Subcutaneous abdominal adipose tissue (tissue), 5 donors: Measurements from ENCODE around the gene PPP1CC.
"Not testable (repeated sequence)": the region's sequence is repeated elsewhere in the genome, so short reads cannot be mapped to it uniquely, and the experiment has no call there.

Experiments
- H3K27ac ChIP-seq: one replicate; pipeline ENCODE4 v1.7.0; 2013; ENCODE audit warnings: low read depth, mild to moderate bottlenecking, inconsistent platforms, low read length, moderate library complexity
- H3K27me3 ChIP-seq, 5 donors: one replicate each; pipeline ENCODE4 v1.7.0; 2013; ENCODE audit warnings: low read length in 5 of 5, inconsistent platforms in 1 of 5; ENCODE audit not compliant: control insufficient read depth in 5 of 5, insufficient read depth in 4 of 5
- H3K36me3 ChIP-seq, 5 donors: one replicate each; pipeline ENCODE4 v1.7.0; 2013; ENCODE audit warnings: low read length in 5 of 5; ENCODE audit not compliant: control insufficient read depth in 5 of 5, insufficient read depth in 5 of 5
- H3K4me1 ChIP-seq, 5 donors: one replicate each; pipeline ENCODE4 v1.7.0; 2013; ENCODE audit warnings: low read length in 5 of 5, mild to moderate bottlenecking in 3 of 5, moderate library complexity in 1 of 5; ENCODE audit not compliant: control insufficient read depth in 5 of 5, insufficient read depth in 5 of 5
- H3K4me3 ChIP-seq, 5 donors: one replicate each; pipeline ENCODE4 v1.7.0; 2013; ENCODE audit warnings: low read length in 5 of 5, low read depth in 1 of 5
- H3K9ac ChIP-seq, 5 donors: one replicate each; pipeline ENCODE4 v1.7.0; 2013; ENCODE audit warnings: low read length in 5 of 5, mild to moderate bottlenecking in 4 of 5, moderate library complexity in 3 of 5
- H3K9me3 ChIP-seq, 5 donors: one replicate each; pipeline ENCODE4 v1.7.0; 2013; ENCODE audit warnings: low read length in 5 of 5; ENCODE audit not compliant: control insufficient read depth in 5 of 5
- donor health status: healthy.
- donor health status: healthy.
- donor health status: healthy.
- donor health status: healthy.
- donor health status: healthy.

PPP1CC gene

GRCh38 chr12:110775997-110776396 lies 33.3 kb upstream of the PPP1CC start:
- Histone ChIP-seq H3K4me1 (no peaks in the 10 kb centered on the region), H3K9me3 (no peaks in the 10 kb centered on the region), H3K36me3 (no peaks in the 10 kb centered on the region), H3K27ac (no peak overlapping the region), H3K9ac (no peak overlapping the region), H3K4me3 (no peak overlapping the region), H3K27me3 (no peaks in the 10 kb centered on the region)

DNA sequence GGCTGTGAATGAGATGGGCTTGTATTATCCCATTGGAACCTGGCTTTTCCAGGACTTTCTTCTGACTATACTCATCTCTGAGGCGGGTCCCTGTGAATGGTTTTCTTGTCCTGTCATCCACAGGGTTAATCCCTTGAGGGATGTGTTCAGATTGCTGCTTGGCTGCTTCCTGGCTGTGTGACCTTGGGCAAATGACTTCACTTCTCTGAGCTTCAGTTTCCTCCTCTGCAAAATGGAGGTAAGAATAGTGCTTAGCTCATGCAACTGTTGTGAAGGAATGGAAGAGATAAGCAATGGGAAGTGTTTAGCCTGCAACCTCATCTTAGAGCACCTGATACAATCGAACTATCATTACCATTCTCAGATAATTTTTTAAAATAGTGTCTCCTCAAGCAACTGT lies 32.1 kb upstream of the PPP1CC start:
- Histone ChIP-seq H3K4me3 (no peak overlapping the region), H3K27ac (no peak overlapping the region), H3K9ac (no peak overlapping the region), H3K9me3 (no peaks in the 10 kb centered on the region), H3K4me1 (no peaks in the 10 kb centered on the region), H3K36me3 (no peaks in the 10 kb centered on the region), H3K27me3 (no peaks in the 10 kb centered on the region)

- no peaks in the 10 kb centered on the region for H3K27me3 ChIP-seq
- no peaks in the 10 kb centered on the region for H3K36me3 ChIP-seq
- H3K4me1 ChIP-seq: no peaks in the 10 kb centered on the region
- no peak overlapping the region for H3K9ac ChIP-seq
- H3K9me3 ChIP-seq: no peaks in the 10 kb centered on the region
- H3K4me3 ChIP-seq: no peak overlapping the region
- no peak overlapping the region for H3K27ac ChIP-seq
These were observed 26.3 kb upstream of the PPP1CC start for GRCh38 chr12:110768960-110769359.

- H3K4me1 ChIP-seq: no peaks in the 10 kb centered on the region
- no peak overlapping the region for H3K27ac ChIP-seq
- H3K36me3 ChIP-seq: no peaks in the 10 kb centered on the region
- no peaks in the 10 kb centered on the region for H3K27me3 ChIP-seq
- H3K9ac ChIP-seq: no peak overlapping the region
- peaks cover 0 to 2% (median 0%) of the 10 kb centered on the region in 5 donors for H3K9me3 ChIP-seq
- H3K4me3 ChIP-seq: no peak overlapping the region
These were observed 25.2 kb upstream of the PPP1CC start for GRCh38 chr12:110767863-110768262.

GRCh38 chr12:110766311-110767154 lies 23.8 kb upstream of the PPP1CC start:
- Histone ChIP-seq H3K4me1 (no peaks in the 10 kb centered on the region), H3K27me3 (no peaks in the 10 kb centered on the region), H3K27ac (no peak overlapping the region), H3K4me3 (no peak overlapping the region), H3K9me3 (peaks cover 0 to 2% (median 0%) of the 10 kb centered on the region in 5 donors), H3K36me3 (no peaks in the 10 kb centered on the region), H3K9ac (no peak overlapping the region)

DNA sequence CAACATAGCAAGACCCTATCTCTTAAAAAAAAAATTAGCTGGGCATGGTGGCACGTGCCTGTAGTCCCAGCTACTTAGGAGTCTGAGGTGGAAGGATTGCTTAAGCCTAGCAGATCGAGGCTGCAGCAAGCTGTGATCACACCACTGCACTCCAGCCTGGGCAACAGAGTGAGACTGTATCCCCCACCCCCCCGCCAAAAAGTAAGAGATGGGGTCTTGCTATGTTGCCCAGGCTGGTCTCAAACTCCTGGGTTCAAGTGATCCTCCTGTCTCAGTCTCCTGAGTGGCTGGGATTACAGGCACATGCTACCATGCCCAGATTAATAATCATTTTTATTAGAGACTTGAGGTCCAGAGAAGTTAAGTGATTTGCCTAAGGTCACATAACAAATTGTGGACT lies 22.9 kb upstream of the PPP1CC start:
- H3K4me3 ChIP-seq, H3K9ac ChIP-seq, H3K36me3 ChIP-seq, H3K4me1 ChIP-seq, H3K27ac ChIP-seq, H3K9me3 ChIP-seq, H3K27me3 ChIP-seq: not testable (repeated sequence)

GRCh38 chr12:110765111-110765510 lies 22.4 kb upstream of the PPP1CC start:
- no peak overlapping the region for H3K4me3 ChIP-seq
- no peaks in the 10 kb centered on the region for H3K27me3 ChIP-seq
- H3K9me3 ChIP-seq: peaks cover 0 to 2% (median 0%) of the 10 kb centered on the region in 5 donors
- H3K9ac ChIP-seq: no peak overlapping the region
- H3K27ac ChIP-seq: no peak overlapping the region
- H3K4me1 ChIP-seq: no peaks in the 10 kb centered on the region
- H3K36me3 ChIP-seq: no peaks in the 10 kb centered on the region

GRCh38 chr12:110763583-110763982 lies 20.9 kb upstream of the PPP1CC start:
- Histone ChIP-seq H3K4me1 (no peaks in the 10 kb centered on the region), H3K27me3 (no peaks in the 10 kb centered on the region), H3K27ac (no peak overlapping the region), H3K36me3 (no peaks in the 10 kb centered on the region), H3K9ac (no peak overlapping the region), H3K4me3 (no peak overlapping the region), H3K9me3 (peaks cover 0 to 2% (median 0%) of the 10 kb centered on the region in 5 donors)

DNA sequence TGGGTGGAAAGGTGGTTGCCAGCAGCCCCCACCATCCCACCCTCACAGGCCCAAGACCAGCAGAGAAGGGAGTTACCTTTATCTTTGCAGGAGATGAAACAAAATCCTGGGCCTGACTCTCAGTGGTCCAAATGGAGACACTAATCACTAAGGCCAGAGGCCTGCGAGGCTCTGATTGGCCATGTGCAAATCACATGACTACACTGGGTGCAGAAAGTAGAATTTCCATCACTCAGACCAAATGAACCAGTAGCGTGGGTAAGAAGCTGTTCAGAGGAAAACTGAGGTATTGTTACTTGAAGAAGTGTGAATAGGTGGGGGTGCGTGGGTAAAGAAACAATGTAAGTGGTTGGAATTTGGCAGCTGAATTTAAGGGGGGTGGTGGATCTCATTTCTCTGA lies 20.2 kb upstream of the PPP1CC start:
- Histone ChIP-seq H3K36me3 (no peaks in the 10 kb centered on the region), H3K27ac (no peak overlapping the region), H3K4me1 (no peaks in the 10 kb centered on the region), H3K4me3 (no peak overlapping the region), H3K9ac (no peak overlapping the region), H3K27me3 (no peaks in the 10 kb centered on the region), H3K9me3 (peaks cover 0 to 2% (median 0%) of the 10 kb centered on the region in 5 donors)

- no peaks in the 10 kb centered on the region for H3K27me3 ChIP-seq
- H3K9ac ChIP-seq: no peak overlapping the region
- no peaks in the 10 kb centered on the region for H3K36me3 ChIP-seq
- peaks cover 0 to 2% (median 0%) of the 10 kb centered on the region in 5 donors for H3K9me3 ChIP-seq
- no peak overlapping the region for H3K27ac ChIP-seq
- H3K4me1 ChIP-seq: no peaks in the 10 kb centered on the region
- no peak overlapping the region for H3K4me3 ChIP-seq
These were observed 17.5 kb upstream of the PPP1CC start for GRCh38 chr12:110760204-110760609.
